Calu3 (cell line): Measurements from ENCODE around the gene KRT82. TPM values are rescaled to one million over a fixed set of nuclear protein-coding genes. Genes with fewer than 3 reads are reported as not detected.
"Not testable (repeated sequence)": the region's sequence is repeated elsewhere in the genome, so short reads cannot be mapped to it uniquely, and the experiment has no call there.

Source experiments
- BruUV-seq: library from RNA; stranded (reverse); fragments of 400-500 nt; replicated peaks from 2 replicates; lab custom pipeline; 2021; lab: Mats Ljungman, UMichigan
- CTCF ChIA-PET: fragments of 300-600 bp; sonication (Branson Sonifier 250); formaldehyde crosslinking; loops from one replicate; lab custom pipeline; 2022; ENCODE audit warnings: antibody characterized with exemption; lab: Charles Lee
- DNase-seq: peaks from one replicate; pipeline ENCODE4 v3.0.0; 2022
- H3K27ac Mint-ChIP-seq: one replicate; pipeline ENCODE4 v1.8.0; 2022; ENCODE audit warnings: mixed read lengths; ENCODE audit not compliant: unreplicated experiment
- H3K27me3 Mint-ChIP-seq: one replicate; pipeline ENCODE4 v1.8.0; 2022; ENCODE audit warnings: mixed read lengths; ENCODE audit not compliant: unreplicated experiment
- H3K36me3 Mint-ChIP-seq: one replicate; pipeline ENCODE4 v1.8.0; 2022; ENCODE audit warnings: mild to moderate bottlenecking, moderate library complexity, mixed read lengths; ENCODE audit not compliant: insufficient read depth, unreplicated experiment
- H3K4me1 Mint-ChIP-seq: one replicate; pipeline ENCODE4 v1.8.0; 2022; ENCODE audit warnings: mild to moderate bottlenecking, low read depth, mixed read lengths; ENCODE audit not compliant: unreplicated experiment
- H3K4me3 Mint-ChIP-seq: one replicate; pipeline ENCODE4 v1.8.0; 2022; ENCODE audit warnings: mild to moderate bottlenecking, low read depth, moderate library complexity, mixed read lengths; ENCODE audit not compliant: unreplicated experiment
- H3K9me3 Mint-ChIP-seq: one replicate; pipeline ENCODE4 v1.8.0; 2022; ENCODE audit warnings: low read depth, mixed read lengths; ENCODE audit not compliant: unreplicated experiment
- intact Hi-C: fragments of 100-400 bp; cut with micrococcal nuclease; formaldehyde crosslinking; loops from one replicate; pipeline ENCODE4 v1.10.0; 2022; ENCODE audit not compliant: unreplicated experiment
- total RNA-seq: library from RNA; stranded (reverse); gene quantifications from 2 replicates; pipeline ENCODE4 v1.2.3, GENCODE V29; 2022
- TF ChIP-seq, protein P1 (sequence below): fragments of 200-600 bp; IDR thresholded peaks from one replicate; pipeline ENCODE4 v1.8.0; 2022; ENCODE audit warnings: antibody characterized with exemption; ENCODE audit not compliant: unreplicated experiment

The KRT82 gene
- total RNA-seq, 1 experiment from 2014 or later, result not detected

DNA sequence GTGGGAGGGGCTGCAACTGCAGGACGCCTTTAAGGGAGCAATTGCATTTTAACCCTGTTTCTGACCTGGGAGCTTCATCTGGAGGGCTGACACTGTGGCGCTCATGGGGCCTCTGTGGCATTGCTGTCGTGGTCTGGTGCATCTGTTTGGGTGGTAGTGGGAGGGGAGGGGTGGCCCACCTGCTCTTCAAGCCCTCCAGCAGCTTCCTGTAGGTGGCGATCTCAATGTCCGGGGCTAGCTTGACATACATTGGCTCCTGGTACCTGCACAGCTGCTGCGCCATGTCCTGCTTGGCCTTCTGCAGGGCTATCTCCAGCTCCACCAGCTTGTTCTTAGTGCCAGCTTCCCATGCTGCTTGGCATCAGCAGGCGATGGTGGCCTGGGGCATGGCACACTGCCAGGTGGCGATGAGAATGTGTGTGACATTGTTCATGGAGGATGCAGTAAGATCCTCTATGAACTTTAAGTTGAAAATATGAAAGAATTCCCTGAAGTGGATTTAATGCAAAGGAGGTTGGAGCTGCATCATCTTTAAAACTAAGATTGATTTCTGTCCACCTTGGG is 7.7 kb upstream of the KRT82 start:
- no peaks in the 10 kb centered on the region for H3K36me3 Mint-ChIP-seq
- H3K27me3 Mint-ChIP-seq, result peaks cover 36% of the 10 kb centered on the region
- no peak for DNase-seq
- no TSS peak for BruUV-seq
- CTCF ChIA-PET, result interaction anchor here (0.7 kb wide), 1 partner anchor 754 kb away, joined by 6 read pairs; no protein-coding TSS in a partner anchor
- no peaks in the 10 kb centered on the region for H3K9me3 Mint-ChIP-seq
- H3K27ac Mint-ChIP-seq, result no peak overlapping the region
- no peak overlapping the region for H3K4me3 Mint-ChIP-seq
- intact Hi-C loops, result no loop called here
- TF ChIP-seq, protein P1, sequence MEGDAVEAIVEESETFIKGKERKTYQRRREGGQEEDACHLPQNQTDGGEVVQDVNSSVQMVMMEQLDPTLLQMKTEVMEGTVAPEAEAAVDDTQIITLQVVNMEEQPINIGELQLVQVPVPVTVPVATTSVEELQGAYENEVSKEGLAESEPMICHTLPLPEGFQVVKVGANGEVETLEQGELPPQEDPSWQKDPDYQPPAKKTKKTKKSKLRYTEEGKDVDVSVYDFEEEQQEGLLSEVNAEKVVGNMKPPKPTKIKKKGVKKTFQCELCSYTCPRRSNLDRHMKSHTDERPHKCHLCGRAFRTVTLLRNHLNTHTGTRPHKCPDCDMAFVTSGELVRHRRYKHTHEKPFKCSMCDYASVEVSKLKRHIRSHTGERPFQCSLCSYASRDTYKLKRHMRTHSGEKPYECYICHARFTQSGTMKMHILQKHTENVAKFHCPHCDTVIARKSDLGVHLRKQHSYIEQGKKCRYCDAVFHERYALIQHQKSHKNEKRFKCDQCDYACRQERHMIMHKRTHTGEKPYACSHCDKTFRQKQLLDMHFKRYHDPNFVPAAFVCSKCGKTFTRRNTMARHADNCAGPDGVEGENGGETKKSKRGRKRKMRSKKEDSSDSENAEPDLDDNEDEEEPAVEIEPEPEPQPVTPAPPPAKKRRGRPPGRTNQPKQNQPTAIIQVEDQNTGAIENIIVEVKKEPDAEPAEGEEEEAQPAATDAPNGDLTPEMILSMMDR, result no peak
- no peaks in the 10 kb centered on the region for H3K4me1 Mint-ChIP-seq

DNA sequence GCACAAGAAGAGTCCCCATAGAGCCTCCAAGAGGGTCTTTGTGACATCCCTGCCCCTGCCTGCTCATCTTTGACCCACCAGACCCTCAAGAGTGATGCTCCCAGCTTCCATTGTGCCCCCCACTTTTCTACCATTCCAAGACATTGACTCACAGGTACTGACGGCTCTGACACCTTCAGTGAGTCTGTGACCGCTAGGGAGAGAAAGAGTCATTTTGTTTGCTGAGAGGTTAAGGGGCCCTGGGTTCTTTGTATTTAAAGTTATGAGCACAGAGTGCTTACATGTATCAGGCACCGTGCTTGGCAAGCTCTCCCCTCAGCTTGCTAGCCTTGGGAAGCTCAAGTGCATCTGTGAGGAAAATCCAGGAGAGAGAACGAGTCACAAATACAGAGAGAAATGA is 7.1 kb upstream of the KRT82 start:
- peaks cover 42% of the 10 kb centered on the region for H3K27me3 Mint-ChIP-seq
- CTCF ChIA-PET, result no interaction called here

DNA sequence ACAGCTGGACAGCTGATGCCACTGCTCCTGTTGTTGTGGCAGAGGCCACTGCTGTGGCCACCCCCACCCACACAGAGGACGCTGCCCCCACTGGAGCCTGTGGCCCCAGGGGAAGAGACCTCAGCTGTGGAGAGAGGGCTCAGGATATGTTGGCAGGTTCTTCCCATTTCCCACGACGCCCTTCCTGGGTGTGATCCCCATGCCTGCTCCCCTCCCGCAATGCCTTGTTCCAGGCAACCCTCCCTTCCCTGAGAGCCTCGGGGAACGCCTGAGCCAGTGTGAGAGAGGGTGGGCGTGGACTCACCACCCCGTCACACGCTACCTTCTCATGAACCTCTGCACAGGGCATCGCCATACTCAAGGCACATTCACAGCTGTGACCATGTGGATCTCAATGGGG is 5.7 kb upstream of the KRT82 start:
- intact Hi-C loops, result no loop called here
- DNase-seq, result no peak
- H3K36me3 Mint-ChIP-seq, result no peaks in the 10 kb centered on the region
- H3K27ac Mint-ChIP-seq, result no peak overlapping the region
- TF ChIP-seq, protein P1, result no peak
- H3K4me1 Mint-ChIP-seq, result no peaks in the 10 kb centered on the region
- H3K4me3 Mint-ChIP-seq, result no peak overlapping the region
- H3K9me3 Mint-ChIP-seq, result no peaks in the 10 kb centered on the region
- BruUV-seq, result no TSS peak
- CTCF ChIA-PET, result no interaction called here
- peaks cover 49% of the 10 kb centered on the region for H3K27me3 Mint-ChIP-seq

More for the DNA sequence above, 7.1 kb upstream of the KRT82 start:
- no peaks in the 10 kb centered on the region for H3K9me3 Mint-ChIP-seq
- intact Hi-C loops, result no loop called here
- H3K36me3 Mint-ChIP-seq, result no peaks in the 10 kb centered on the region
- TF ChIP-seq, protein P1, result no peak
- no peak overlapping the region for H3K27ac Mint-ChIP-seq
- DNase-seq, result no peak
- BruUV-seq, result no TSS peak
- H3K4me3 Mint-ChIP-seq, result no peak overlapping the region
- H3K4me1 Mint-ChIP-seq, result no peaks in the 10 kb centered on the region

DNA sequence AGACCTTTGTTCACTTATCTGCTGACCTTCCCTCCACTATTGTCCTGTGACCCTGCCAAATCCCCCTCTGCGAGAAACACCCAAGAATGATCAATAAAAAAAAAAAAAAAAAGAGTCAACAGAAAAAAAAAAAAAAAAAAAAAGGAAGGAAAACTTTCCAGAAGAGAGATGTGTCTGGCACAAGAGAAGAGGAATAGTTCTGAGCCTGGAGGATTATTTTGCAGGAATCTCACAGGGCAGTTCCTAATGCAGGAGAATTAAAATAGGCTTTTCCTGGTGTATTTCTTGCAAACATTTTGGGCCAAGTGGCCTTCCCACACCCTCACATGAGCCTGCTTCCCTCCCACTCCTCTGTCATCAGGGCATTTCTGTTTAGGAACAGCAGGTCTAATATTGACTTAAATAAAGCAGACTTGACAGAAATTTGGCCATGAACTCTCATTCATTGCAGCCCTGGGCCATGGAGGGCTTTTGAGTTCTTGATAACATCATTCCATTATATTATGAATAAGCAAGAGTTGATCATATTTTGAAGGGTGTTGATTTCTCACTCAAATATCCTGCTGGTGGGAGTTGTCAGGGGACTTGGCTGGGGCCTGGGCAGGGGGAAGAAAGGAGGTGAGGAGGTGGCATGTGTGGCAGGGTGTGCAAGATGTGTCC is 4.6 kb upstream of the KRT82 start:
- intact Hi-C loops, H3K4me3 Mint-ChIP-seq, H3K4me1 Mint-ChIP-seq, H3K36me3 Mint-ChIP-seq, CTCF ChIA-PET, H3K27ac Mint-ChIP-seq, BruUV-seq, H3K9me3 Mint-ChIP-seq, DNase-seq: not testable (repeated sequence)
- peaks cover 47% of the 10 kb centered on the region for H3K27me3 Mint-ChIP-seq

DNA sequence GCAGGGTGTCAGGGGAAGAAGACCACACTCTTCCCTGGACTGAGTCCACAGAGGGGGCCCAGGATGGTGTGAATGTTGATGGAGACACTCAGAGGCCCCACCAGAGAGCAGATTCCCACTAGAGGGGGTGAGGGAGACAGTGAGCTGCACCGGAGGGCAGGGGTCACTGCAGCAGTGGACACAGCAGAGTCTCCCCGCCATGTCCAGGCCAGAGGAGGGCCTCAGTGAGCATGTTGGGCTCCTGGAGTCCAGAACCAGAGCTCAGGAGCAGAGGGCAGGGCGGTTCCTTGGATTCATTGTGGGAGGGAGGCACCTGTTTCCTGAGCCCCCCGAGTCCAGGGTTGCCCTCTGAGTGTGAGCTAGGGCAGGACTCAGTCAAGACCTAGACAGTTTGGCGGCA is 1.8 kb upstream of the KRT82 start:
- H3K4me1 Mint-ChIP-seq, result no peaks in the 10 kb centered on the region
- H3K4me3 Mint-ChIP-seq, result no peak overlapping the region
- H3K27me3 Mint-ChIP-seq, result peaks cover 35% of the 10 kb centered on the region
- H3K9me3 Mint-ChIP-seq, result no peaks in the 10 kb centered on the region
- TF ChIP-seq, protein P1, result no peak
- intact Hi-C loops, result no loop called here
- DNase-seq, result no peak
- CTCF ChIA-PET, result interaction anchor here (0.7 kb wide), 1 partner anchor 152 kb away, joined by 4 read pairs; no protein-coding TSS in a partner anchor
- H3K27ac Mint-ChIP-seq, result no peak overlapping the region
- no peaks in the 10 kb centered on the region for H3K36me3 Mint-ChIP-seq
- no TSS peak for BruUV-seq
